Measurements from ENCODE around the gene ZNF831.

Gene ZNF831

GRCh38 chr20:59165396-59165795 is 1.8 kb downstream of the ZNF831 start:
- Histone ChIP-seq H3K4me3 (ENCODE audit: low read depth in 1 of 2, low read length in 2 of 2) (peak overlapping the region; percentile 38 to 42), H3K9ac (ENCODE audit: low read depth in 1 of 2, low read length in 2 of 2) (peak overlapping the region; percentile 15 to 45), H3K4me1 (ENCODE audit: control insufficient read depth in 1 of 2, insufficient read depth in 2 of 2, low read length in 2 of 2) (peaks cover 15 to 22% of the 10 kb centered on the region in 2 donors), H3K27ac (ENCODE audit: low read depth, low read length) (no peak overlapping the region), H3K27me3 (ENCODE audit: control insufficient read depth in 1 of 2, insufficient read depth in 2 of 2, low read length in 2 of 2) (no peaks in the 10 kb centered on the region), H3K9me3 (ENCODE audit: control insufficient read depth in 1 of 2, low read length in 2 of 2) (no peaks in the 10 kb centered on the region), H3K36me3 (ENCODE audit: control insufficient read depth in 1 of 2, insufficient read depth in 2 of 2, low read length in 2 of 2) (no peaks in the 10 kb centered on the region)

- no peaks in the 10 kb centered on the region for H3K36me3 ChIP-seq (ENCODE audit: control insufficient read depth in 1 of 2, insufficient read depth in 2 of 2, low read length in 2 of 2)
- peak overlapping the region in 1 of 2 donors; percentile 45 for H3K9ac ChIP-seq (ENCODE audit: low read depth in 1 of 2, low read length in 2 of 2)
- no peaks in the 10 kb centered on the region for H3K27me3 ChIP-seq (ENCODE audit: control insufficient read depth in 1 of 2, insufficient read depth in 2 of 2, low read length in 2 of 2)
- H3K27ac ChIP-seq (ENCODE audit: low read depth, low read length) = no peak overlapping the region
- peak overlapping the region in 1 of 2 donors; percentile 36 for H3K4me3 ChIP-seq (ENCODE audit: low read depth in 1 of 2, low read length in 2 of 2)
- H3K9me3 ChIP-seq (ENCODE audit: control insufficient read depth in 1 of 2, low read length in 2 of 2) = no peaks in the 10 kb centered on the region
- peaks cover 22 to 28% of the 10 kb centered on the region in 2 donors for H3K4me1 ChIP-seq (ENCODE audit: control insufficient read depth in 1 of 2, insufficient read depth in 2 of 2, low read length in 2 of 2)
Observed at GRCh38 chr20:59165891-59166709, 2.5 kb downstream of the ZNF831 start.

GRCh38 chr20:59170406-59171349 is 7.1 kb downstream of the ZNF831 start:
- Histone ChIP-seq H3K27ac (ENCODE audit: low read depth, low read length) (no peak overlapping the region), H3K9ac (ENCODE audit: low read depth in 1 of 2, low read length in 2 of 2) (no peak overlapping the region), H3K4me1 (ENCODE audit: control insufficient read depth in 1 of 2, insufficient read depth in 2 of 2, low read length in 2 of 2) (peaks cover 13 to 17% of the 10 kb centered on the region in 2 donors), H3K36me3 (ENCODE audit: control insufficient read depth in 1 of 2, insufficient read depth in 2 of 2, low read length in 2 of 2) (no peaks in the 10 kb centered on the region), H3K4me3 (ENCODE audit: low read depth in 1 of 2, low read length in 2 of 2) (no peak overlapping the region), H3K9me3 (ENCODE audit: control insufficient read depth in 1 of 2, low read length in 2 of 2) (no peaks in the 10 kb centered on the region), H3K27me3 (ENCODE audit: control insufficient read depth in 1 of 2, insufficient read depth in 2 of 2, low read length in 2 of 2) (no peaks in the 10 kb centered on the region)

GRCh38 chr20:59171986-59172385 is 8.4 kb downstream of the ZNF831 start:
- Histone ChIP-seq H3K27me3 (ENCODE audit: control insufficient read depth in 1 of 2, insufficient read depth in 2 of 2, low read length in 2 of 2) (no peaks in the 10 kb centered on the region), H3K9ac (ENCODE audit: low read depth in 1 of 2, low read length in 2 of 2) (no peak overlapping the region), H3K27ac (ENCODE audit: low read depth, low read length) (no peak overlapping the region), H3K4me1 (ENCODE audit: control insufficient read depth in 1 of 2, insufficient read depth in 2 of 2, low read length in 2 of 2) (peaks cover 11 to 14% of the 10 kb centered on the region in 2 donors), H3K36me3 (ENCODE audit: control insufficient read depth in 1 of 2, insufficient read depth in 2 of 2, low read length in 2 of 2) (no peaks in the 10 kb centered on the region), H3K9me3 (ENCODE audit: control insufficient read depth in 1 of 2, low read length in 2 of 2) (no peaks in the 10 kb centered on the region), H3K4me3 (ENCODE audit: low read depth in 1 of 2, low read length in 2 of 2) (no peak overlapping the region)

GRCh38 chr20:59173938-59174491 is 10.4 kb downstream of the ZNF831 start:
- Histone ChIP-seq H3K27me3 (ENCODE audit: control insufficient read depth in 1 of 2, insufficient read depth in 2 of 2, low read length in 2 of 2) (no peaks in the 10 kb centered on the region), H3K27ac (ENCODE audit: low read depth, low read length) (no peak overlapping the region), H3K36me3 (ENCODE audit: control insufficient read depth in 1 of 2, insufficient read depth in 2 of 2, low read length in 2 of 2) (no peaks in the 10 kb centered on the region), H3K9ac (ENCODE audit: low read depth in 1 of 2, low read length in 2 of 2) (no peak overlapping the region), H3K9me3 (ENCODE audit: control insufficient read depth in 1 of 2, low read length in 2 of 2) (no peaks in the 10 kb centered on the region), H3K4me3 (ENCODE audit: low read depth in 1 of 2, low read length in 2 of 2) (no peak overlapping the region), H3K4me1 (ENCODE audit: control insufficient read depth in 1 of 2, insufficient read depth in 2 of 2, low read length in 2 of 2) (peaks cover 7 to 16% of the 10 kb centered on the region in 2 donors)

- H3K27ac ChIP-seq (ENCODE audit: low read depth, low read length) = no peak overlapping the region
- H3K9ac ChIP-seq (ENCODE audit: low read depth in 1 of 2, low read length in 2 of 2) = no peak overlapping the region
- H3K9me3 ChIP-seq (ENCODE audit: control insufficient read depth in 1 of 2, low read length in 2 of 2) = no peaks in the 10 kb centered on the region
- H3K4me1 ChIP-seq (ENCODE audit: control insufficient read depth in 1 of 2, insufficient read depth in 2 of 2, low read length in 2 of 2) = peaks cover 7 to 17% of the 10 kb centered on the region in 2 donors
- no peak overlapping the region for H3K4me3 ChIP-seq (ENCODE audit: low read depth in 1 of 2, low read length in 2 of 2)
- no peaks in the 10 kb centered on the region for H3K27me3 ChIP-seq (ENCODE audit: control insufficient read depth in 1 of 2, insufficient read depth in 2 of 2, low read length in 2 of 2)
- no peaks in the 10 kb centered on the region for H3K36me3 ChIP-seq (ENCODE audit: control insufficient read depth in 1 of 2, insufficient read depth in 2 of 2, low read length in 2 of 2)
Observed at GRCh38 chr20:59175002-59175401, 11.4 kb downstream of the ZNF831 start.

- no peaks in the 10 kb centered on the region for H3K9me3 ChIP-seq (ENCODE audit: control insufficient read depth in 1 of 2, low read length in 2 of 2)
- peaks cover 1 to 12% of the 10 kb centered on the region in 2 donors for H3K4me1 ChIP-seq (ENCODE audit: control insufficient read depth in 1 of 2, insufficient read depth in 2 of 2, low read length in 2 of 2)
- H3K9ac ChIP-seq (ENCODE audit: low read depth in 1 of 2, low read length in 2 of 2) = no peak overlapping the region
- no peak overlapping the region for H3K4me3 ChIP-seq (ENCODE audit: low read depth in 1 of 2, low read length in 2 of 2)
- H3K27me3 ChIP-seq (ENCODE audit: control insufficient read depth in 1 of 2, insufficient read depth in 2 of 2, low read length in 2 of 2) = no peaks in the 10 kb centered on the region
- no peaks in the 10 kb centered on the region for H3K36me3 ChIP-seq (ENCODE audit: control insufficient read depth in 1 of 2, insufficient read depth in 2 of 2, low read length in 2 of 2)
- H3K27ac ChIP-seq (ENCODE audit: low read depth, low read length) = no peak overlapping the region
Observed at GRCh38 chr20:59175861-59176260, 12.2 kb downstream of the ZNF831 start.

- peaks cover 0 to 8% of the 10 kb centered on the region in 2 donors for H3K4me1 ChIP-seq (ENCODE audit: control insufficient read depth in 1 of 2, insufficient read depth in 2 of 2, low read length in 2 of 2)
Observed at GRCh38 chr20:59176812-59177211, 13.2 kb downstream of the ZNF831 start.

GRCh38 chr20:59177266-59178250 is 13.9 kb downstream of the ZNF831 start:
- H3K9ac ChIP-seq (ENCODE audit: low read depth in 1 of 2, low read length in 2 of 2) = no peak overlapping the region
- H3K27me3 ChIP-seq (ENCODE audit: control insufficient read depth in 1 of 2, insufficient read depth in 2 of 2, low read length in 2 of 2) = no peaks in the 10 kb centered on the region
- H3K27ac ChIP-seq (ENCODE audit: low read depth, low read length) = no peak overlapping the region
- no peaks in the 10 kb centered on the region for H3K9me3 ChIP-seq (ENCODE audit: control insufficient read depth in 1 of 2, low read length in 2 of 2)
- no peak overlapping the region for H3K4me3 ChIP-seq (ENCODE audit: low read depth in 1 of 2, low read length in 2 of 2)
- peaks cover 0 to 8% of the 10 kb centered on the region in 2 donors for H3K4me1 ChIP-seq (ENCODE audit: control insufficient read depth in 1 of 2, insufficient read depth in 2 of 2, low read length in 2 of 2)
- no peaks in the 10 kb centered on the region for H3K36me3 ChIP-seq (ENCODE audit: control insufficient read depth in 1 of 2, insufficient read depth in 2 of 2, low read length in 2 of 2)

More at GRCh38 chr20:59176812-59177211, 13.2 kb downstream of the ZNF831 start:
- Histone ChIP-seq H3K36me3 (ENCODE audit: control insufficient read depth in 1 of 2, insufficient read depth in 2 of 2, low read length in 2 of 2) (no peaks in the 10 kb centered on the region), H3K9me3 (ENCODE audit: control insufficient read depth in 1 of 2, low read length in 2 of 2) (no peaks in the 10 kb centered on the region), H3K27me3 (ENCODE audit: control insufficient read depth in 1 of 2, insufficient read depth in 2 of 2, low read length in 2 of 2) (no peaks in the 10 kb centered on the region), H3K27ac (ENCODE audit: low read depth, low read length) (no peak overlapping the region), H3K9ac (ENCODE audit: low read depth in 1 of 2, low read length in 2 of 2) (no peak overlapping the region), H3K4me3 (ENCODE audit: low read depth in 1 of 2, low read length in 2 of 2) (no peak overlapping the region)

All from duodenal mucosa (tissue), 2 donors.